A172 (cell line): ENCODE measurements around the gene ANKRD40CL. TPM values are rescaled to one million over a fixed set of nuclear protein-coding genes. Genes with fewer than 3 reads are reported as not detected.
"Not testable (repeated sequence)": the region's sequence is repeated elsewhere in the genome, so short reads cannot be mapped to it uniquely, and the experiment has no call there.

Experiments
- DNase-seq: peaks from one replicate; pipeline ENCODE4 v3.0.0-alpha.2; 2015; ENCODE audit warnings: low spot score
- total RNA-seq: library from RNA; depleted of rRNA; stranded (reverse); fragments of >200 nt; shearing (Covaris generic); gene quantifications from 2 replicates; pipeline ENCODE4 v1.2.3, GENCODE V29; 2014

Gene ANKRD40CL
- total RNA-seq, 1 experiment from 2014 or later, result not detected

DNA sequence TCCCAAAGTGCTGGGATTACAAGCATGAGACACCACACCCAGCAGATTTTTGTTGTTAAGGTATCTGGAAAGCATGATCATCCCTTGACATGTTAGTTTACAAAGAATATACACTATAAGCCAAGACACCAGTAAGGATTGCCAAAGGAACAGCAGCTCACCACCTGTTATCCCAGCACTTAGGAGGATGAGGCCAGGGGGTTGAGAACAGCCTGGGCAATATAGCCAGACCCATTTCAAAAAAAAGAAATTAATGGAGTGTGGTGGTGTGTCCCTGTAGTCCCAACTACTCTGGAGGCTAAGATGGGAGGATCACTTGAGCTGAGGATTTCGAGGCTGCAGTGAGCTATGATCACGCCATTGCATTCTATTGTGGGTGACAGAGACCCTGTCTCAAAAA is 5.1 kb downstream of the ANKRD40CL start:
- no peak for DNase-seq

DNA sequence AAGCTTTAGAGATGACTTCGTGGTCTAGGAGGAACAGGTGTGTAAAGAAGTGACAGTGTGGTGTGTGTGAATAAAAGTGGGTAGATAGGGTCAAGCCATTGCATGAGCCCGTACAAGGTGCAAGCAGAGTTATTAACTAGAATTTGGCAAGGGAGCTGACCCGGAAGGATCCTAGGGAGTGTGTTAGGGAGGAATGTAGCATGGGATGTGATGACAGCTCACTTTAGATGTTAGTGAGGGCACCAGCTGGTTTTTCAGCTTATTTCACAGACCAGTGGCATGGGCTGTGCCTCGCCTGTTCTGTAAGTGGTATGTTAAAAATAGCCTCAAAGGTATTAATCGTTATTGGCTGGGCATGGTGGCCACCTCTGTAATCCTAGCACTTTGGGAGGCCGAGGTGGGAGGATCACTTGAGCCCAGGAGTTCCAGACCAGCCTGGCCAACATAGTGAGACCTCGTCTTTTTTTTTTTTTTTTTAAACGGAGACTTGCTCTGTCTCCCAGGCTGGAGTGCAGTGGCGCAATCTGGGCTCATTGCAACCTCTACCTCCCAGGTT is 8.3 kb downstream of the ANKRD40CL start:
- DNase-seq, result no peak

DNA sequence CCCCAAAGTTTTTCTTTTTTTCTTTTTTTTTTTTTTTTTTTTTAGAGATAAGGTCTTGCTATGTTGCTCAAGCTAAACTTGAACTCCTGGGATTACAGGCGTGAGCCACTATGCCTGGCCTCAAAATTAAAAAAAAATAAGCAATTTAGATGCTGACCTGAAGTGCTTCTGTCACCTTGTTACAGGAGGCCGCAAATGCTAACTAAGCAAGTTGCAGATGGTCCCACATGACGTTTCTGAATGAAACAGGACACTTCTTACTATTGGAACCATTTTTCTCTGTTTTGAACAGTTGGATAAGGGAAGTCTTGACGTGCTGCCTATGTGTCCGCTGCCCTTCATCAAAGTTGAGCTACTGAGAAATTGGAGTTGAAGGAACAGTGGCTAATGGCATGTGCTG is 8.8 kb downstream of the ANKRD40CL start:
- DNase-seq, result no peak

DNA sequence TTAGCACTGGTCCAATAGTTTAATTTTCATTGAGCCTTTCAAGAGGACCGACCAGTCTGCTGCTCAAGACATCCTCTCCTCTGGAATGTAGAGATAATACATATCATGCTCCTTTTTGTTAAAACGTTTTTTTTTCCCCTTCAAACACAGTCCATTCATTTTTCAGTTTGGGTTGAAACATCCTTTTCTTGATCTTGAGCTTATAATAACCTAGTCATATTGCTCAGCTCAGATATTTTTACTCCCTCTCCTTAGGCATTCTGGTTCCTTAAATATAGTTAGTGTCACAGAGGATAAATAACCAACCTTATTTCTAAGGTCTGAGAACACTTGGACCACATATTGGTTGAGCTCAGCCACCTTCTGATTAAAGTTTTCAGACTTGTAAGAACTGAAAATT is 12.8 kb downstream of the ANKRD40CL start:
- no peak for DNase-seq

DNA sequence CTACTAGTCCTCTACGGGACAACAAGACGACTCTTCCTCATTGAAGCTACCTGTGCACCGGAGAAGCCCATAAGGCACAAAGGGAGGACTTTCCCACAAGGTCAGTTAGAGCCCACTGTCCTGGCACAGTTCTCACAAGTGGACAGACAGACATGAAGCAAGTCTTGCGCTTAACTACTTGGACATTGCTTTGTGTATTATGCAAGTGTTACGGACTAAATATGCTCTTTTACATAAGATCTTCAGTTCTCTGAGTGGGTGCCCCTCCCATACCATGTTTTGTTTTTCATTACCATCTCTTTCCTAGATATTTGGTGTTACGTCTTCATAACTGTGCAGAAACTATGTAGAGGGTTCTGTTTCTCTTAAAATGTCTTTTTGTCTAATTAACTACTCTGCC is 18.1 kb downstream of the ANKRD40CL start:
- no peak for DNase-seq

DNA sequence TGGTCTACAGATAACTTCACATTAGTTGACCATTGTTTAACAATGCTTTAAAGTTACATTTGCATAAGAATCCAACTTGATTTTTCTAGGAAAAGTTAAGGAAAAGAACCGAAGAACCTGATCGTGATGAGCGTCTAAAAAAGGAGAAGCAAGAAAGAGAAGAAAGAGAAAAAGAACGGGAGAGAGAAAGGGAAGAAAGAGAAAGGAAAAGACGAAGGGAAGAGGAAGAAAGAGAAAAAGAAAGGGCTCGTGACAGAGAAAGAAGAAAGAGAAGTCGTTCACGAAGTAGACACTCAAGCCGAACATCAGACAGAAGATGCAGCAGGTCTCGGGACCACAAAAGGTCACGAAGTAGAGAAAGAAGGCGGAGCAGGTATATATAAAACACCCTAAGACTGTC is 21.7 kb downstream of the ANKRD40CL start:
- no peak for DNase-seq

DNA sequence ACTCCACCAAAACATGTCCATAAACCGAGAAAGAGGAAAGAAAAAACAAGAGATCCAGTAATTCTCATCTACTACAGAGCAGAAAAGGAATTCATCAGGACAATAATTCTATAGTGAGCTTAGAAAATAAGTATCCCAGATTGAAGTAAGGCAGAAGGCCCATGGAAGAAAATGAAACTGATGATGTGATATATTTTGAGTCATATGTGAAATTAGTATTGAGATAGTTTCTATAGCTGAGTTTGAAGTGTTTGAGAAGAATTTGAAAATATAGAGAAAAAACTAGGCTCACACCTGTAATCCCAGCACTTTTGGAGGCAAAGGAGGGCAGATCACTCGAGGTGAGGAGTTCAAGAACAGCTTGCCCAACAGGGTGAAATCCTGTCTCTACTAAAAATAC is 28.2 kb downstream of the ANKRD40CL start:
- DNase-seq, result no peak

DNA sequence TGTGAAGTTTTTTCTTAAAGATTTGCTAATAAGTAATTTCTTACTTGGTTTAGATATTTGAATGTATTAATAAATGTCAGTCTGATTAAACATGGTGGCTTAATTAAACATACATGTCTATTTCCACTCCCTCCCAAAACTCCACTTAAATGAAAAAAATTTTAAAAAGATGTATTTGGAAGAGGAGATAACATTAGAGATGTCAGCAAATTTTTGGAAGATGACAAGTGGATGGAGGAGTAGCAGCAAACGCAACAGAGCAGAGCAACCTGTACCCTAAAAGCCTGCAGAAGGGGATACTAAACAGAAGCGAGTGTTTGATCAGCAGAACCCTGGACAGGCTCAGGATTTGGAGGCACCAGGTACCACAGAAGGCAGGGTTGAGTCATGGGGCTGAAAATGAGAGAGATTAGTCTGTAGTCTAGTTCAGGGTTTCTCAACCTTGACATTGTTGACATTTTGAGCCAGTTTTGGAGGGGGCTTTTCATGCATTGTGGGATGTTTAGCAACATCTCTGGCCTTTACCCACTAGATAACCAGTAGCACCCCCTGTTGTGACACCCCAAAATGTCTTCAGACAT is 30.1 kb downstream of the ANKRD40CL start:
- DNase-seq, result no peak

DNA sequence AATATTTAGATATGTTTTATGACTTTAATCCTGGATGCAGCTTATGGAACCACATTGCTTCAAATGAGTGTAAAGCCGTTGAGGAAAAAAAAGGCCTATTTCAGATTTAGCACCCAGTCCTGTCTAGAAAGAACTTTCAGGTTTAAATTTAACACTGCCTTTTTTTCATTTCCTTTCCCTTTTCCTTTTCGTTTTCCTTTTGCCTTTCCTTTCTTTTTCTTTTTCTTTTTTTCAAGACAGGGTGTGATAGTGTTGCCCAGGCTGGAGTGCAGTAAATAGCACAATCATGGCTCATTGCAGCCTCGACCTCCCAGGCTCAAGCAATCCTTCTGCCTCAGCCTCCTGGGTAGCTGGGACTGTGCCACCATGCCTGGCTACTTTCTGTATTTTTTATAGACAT is 32.0 kb downstream of the ANKRD40CL start:
- no peak for DNase-seq

DNA sequence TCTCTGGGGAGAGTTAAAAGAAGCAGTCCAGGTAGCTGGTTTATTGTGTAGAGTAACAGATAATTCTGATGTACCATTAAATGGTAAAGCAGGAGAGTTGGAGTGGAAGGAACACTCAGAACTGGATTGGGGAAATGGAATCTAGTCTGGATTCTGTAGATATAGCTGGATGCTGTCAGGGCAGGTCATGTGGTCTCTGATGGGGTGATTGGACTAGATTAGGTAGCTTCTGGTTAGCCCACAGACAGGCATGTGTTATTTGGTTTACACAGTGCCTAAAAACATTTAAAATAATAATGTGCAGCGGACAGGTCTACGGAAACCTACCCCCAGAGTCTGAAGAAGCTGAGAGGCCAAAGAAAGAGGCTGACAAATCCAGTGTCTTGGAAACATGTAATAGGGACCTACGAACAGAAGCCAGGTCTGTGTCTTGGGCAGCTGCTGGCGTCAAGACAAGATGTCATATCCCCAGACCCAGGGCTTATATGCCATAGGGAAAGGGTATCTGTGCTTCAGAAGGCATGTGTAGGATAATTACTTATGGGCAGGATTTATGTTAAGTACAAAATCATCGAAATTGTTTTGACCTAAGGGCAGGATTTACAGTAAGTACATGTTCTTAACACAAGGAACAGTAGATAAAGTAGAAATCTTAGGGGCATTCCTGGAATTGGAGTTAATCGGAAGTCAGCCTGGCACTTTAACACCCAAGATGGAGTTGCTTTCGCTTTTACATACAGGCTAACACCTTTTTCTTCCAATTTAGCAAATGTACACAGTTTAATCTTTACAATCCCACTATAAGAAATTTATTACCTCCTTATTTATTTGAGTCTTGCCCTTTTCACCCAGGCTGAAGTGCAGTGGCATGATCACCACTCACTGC is 35.5 kb downstream of the ANKRD40CL start:
- DNase-seq, result no peak

DNA sequence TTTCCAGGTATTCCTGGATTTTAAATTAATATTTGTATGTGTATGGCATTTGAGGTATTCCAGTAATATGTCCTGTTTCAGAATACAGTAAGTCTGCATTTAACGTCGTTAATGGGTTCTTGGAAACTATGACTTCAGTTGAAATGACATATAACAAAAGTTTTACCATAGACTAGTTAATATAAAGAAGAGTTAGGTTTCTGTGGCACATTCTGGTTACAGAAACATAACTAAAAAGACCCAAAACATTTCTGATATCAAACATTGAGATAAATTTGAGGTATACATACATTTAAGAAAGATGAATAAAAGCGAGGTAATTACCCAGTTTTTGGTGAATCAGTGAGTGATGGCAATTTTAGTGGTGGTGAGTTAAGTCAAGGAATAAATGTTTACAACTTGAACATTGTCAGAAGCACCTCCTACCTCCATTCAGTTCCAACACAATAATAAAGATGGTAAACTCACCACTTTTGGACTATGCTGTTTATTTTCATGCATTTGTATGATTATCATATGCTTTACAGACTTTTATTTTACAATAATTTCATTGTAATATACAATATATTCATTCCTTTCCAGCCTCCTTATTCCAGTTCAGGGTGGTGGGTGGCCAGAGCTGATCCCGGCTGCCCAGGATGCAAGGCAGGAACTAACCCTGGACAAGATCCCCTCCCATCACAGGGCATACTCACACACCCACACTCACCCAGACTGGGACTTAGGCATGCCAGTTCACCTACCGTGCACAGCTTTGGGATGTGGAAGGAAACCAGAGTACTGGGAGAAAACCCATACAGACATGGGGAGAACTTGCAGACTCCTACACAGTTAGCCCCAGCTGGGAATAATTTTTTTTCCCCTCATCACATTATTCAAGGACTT is 38.2 kb downstream of the ANKRD40CL start:
- no peak for DNase-seq

DNA sequence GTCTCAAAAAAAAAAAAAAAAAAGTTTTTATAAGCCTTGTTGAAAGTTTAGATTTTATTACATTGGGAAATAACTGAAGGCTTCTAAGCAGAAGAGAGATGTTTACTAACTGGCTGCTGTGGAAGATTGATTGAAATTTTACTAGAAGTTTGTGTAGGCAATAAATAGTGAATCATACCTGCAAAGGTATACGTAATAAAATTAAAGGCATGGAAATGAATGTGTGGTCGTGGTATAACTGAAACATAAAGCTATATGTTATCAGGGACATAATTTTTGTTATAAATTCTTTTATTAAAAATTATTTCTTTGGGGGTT is 39.2 kb downstream of the ANKRD40CL start:
- no peak for DNase-seq

DNA sequence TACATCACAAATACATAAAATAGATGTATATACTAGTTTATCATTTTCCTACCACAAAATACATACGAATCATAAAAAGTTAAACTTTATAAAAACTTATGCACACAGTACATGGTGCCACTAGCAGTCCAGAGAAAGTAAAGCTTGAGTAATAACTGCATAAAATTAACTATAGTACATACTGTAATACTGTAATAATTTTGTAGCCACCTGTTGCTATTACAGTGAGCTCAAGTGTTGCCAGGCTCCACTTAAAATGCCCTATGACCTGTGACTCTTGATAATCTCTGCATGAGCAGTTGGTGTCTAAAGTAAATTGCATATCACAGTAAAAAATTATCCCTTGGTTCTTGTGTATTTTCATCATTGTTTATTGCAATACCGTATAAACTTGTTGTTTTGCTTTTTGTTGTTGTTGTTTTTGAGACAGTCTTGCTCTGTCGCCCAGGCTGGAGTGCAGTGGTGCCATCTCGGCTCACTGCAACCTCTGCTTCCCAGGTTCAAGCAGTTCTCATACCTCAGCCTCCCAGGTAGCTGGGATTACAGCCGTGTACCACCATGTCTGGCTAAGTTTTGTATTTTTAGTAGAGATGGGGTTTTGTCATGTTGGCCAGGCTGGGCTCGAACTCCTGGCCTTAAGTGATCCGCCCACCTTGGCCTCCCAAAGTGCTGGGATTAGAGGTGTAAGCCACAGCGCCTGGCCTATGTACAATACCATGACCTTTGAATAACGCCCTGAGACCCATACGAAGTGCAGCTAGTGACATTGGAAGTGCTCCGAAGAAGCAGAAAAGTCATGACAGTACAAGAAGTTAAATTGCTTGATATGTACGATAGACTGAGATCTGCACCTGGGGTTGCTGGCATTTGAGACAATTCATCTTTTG is 41.3 kb downstream of the ANKRD40CL start:
- DNase-seq, result no peak

DNA sequence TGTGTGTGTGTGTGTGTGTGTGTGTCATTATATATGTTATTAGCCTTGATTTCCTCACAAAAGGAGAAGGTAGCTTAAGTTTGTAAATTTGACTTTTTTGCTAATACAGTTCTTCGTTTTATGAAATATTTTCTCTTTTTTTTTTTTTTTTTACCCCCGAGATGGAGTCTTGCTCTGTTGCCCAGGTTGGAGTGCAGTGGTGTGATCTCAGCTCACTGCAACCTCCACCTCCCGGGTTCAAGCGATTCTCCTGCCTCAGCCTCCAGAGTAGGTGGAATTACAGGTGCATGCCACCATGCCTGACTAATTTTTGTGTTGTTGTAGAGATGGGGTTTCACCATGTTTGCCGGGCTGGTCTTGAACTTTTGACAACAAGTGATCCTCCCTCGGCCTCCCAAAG is 42.7 kb downstream of the ANKRD40CL start:
- not testable (repeated sequence) for DNase-seq

DNA sequence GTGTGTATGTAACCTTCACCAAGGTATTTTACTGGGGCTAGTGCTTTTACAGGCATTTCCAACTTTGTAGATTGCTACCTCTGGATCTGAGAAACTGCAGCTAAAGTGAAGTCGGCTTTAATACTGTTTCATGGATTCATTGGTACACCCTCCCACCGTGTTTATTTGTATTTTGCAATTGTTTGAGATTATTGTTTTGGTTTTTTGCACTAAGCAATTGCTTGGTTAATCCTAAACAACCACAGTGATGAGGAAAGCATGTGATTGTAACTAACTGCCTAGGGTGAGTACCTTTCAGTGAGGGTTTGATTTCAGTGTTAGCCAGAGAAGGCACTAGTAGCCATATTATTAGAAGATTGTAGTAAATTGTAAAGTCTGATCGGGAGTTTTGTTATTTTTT is 44.6 kb downstream of the ANKRD40CL start:
- no peak for DNase-seq

DNA sequence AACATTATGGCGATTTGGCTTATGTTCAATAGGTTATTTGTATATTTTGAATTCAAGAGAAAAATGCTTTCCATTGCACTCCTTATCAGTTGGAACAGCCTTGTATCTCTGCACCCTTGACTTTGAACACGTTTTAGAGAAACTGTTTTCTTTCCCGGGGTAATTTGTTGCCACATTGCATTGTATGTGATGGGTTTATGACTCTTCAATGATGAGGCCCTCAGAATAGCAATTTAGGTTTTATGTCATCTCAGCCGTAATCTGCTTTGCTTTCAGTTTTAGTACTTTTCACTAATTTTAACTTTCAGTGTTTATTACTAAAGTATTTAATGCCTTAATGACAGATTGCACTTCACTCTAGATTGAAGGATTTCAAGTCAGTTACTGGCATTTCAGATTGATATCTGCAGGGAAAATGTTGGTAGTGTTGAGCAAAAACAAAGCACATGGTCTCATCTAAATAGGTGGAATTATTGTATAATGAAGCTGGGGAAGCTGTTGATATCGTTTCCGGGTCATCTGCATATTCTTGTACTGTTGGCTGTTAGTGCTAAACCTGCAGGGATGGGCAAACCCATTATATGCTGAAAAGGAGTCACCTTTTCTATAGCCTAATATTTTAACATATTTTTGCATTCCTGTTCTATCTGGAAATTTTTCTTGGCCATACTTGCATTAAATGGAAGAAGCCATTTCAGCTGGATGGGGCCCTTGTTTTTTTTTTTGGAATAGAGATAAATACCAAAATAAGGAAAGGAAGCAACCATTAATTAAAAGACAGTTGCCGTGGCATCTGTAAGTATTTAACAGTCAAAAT is 45.9 kb downstream of the ANKRD40CL start:
- DNase-seq, result no peak

DNA sequence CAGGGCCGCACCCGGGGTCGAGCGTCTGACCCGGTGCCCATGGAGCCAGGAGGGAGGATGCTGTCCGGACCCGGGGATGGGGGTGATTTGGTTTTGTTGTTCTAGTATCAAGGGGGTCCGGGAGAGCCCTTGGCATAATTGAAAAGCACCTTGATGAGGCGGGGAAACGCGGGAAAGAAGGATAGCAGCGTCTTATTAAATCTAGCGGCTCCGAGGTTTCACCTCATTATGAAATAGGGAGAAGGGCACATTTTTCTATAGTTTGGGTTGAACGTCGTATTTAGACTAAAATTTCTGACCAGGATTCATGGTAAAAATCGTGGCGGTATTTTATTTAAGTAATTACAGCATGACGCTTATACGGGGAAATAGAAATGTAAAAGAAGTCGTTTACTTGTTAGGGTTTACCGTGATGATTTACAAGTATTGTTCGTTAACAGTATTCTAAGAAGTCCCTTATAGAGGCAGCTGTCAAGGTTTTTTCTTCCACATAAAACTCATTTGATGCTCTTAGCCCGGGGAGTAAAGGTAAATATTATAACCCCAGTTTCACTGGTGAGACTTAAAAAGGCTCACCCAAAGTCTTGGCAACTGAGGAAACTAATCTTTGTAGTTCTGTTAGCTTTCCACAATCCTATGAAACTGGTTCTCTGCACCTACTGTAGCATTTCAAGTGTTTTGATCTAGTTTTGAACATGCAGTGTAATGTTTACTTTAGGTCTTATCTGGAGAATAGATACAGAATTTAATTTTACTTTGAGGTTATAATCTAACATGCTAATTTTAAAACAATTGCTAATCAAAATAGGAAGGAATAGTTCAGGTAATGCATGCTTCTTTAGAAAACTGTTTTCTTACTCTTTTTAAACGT is 47.2 kb downstream of the ANKRD40CL start:
- DNase-seq, result no peak

DNA sequence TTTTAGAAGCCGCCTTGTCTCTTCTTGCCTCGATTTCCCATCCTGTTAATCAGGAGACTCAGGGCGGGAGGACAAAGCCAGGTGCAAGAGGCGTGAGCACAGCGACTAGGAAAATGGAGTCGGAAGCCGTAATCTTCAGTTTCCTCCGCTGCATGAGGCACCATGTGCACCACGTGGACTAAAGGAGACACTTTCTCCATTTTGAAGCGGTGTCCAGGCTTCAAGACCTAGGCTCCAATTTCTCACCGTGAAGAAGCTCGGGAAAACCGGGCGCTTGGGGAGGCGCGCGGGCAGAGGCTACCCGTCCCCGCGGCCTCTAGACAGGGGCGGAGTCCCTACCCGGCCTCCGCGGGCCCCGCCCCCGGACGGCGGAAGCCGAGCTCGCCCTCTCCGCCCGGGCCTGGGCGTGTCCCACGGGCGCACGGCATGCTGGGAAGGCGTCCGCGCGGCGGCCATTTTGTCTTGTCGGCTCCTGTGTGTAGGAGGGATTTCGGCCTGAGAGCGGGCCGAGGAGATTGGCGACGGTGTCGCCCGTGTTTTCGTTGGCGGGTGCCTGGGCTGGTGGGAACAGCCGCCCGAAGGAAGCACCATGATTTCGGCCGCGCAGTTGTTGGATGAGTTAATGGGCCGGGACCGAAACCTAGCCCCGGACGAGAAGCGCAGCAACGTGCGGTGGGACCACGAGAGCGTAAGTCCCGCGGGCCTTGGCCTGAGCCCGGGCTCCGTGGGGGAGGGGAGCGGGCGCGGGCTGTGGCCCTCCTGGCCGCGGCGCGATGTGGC is 48.0 kb downstream of the ANKRD40CL start, which contains the start of gene LUC7L3:
TSS of gene LUC7L3 (plus strand) at position 460 of the 780 bp plus-strand sequence. CDS start at position 590, 130 bp downstream.
- peak; percentile 89 for DNase-seq
